Neural progenitor cell (in vitro differentiated cells): ENCODE results near the gene TOLLIP. TPM values are rescaled to one million over a fixed set of nuclear protein-coding genes. Genes with fewer than 3 reads are reported as not detected.

Experiments used
- DNase-seq: peaks from one replicate; pipeline ENCODE4 v3.0.0-alpha.2; 2016; ENCODE audit warnings: low spot score
- H2AFZ ChIP-seq: fragments of 200-600 bp; sonication (generic); replicated peaks from 2 replicates; pipeline ENCODE4 v1.6.1; 2016; ENCODE audit warnings: antibody characterized with exemption
- H3F3A ChIP-seq: fragments of 200-600 bp; sonication (generic); 2 replicates; pipeline ENCODE4 v1.6.1; 2016; ENCODE audit warnings: antibody characterized with exemption, low read depth
- H3K27ac ChIP-seq: fragments of 200-600 bp; sonication (generic); 2 replicates; pipeline ENCODE4 v1.5.1; 2016; ENCODE audit warnings: mild to moderate bottlenecking
- H3K27me3 ChIP-seq: fragments of 200-600 bp; sonication (generic); 2 replicates; pipeline ENCODE4 v1.6.1; 2016; ENCODE audit warnings: mild to moderate bottlenecking, moderate library complexity
- H3K36me3 ChIP-seq: fragments of 200-600 bp; sonication (generic); 2 replicates; pipeline ENCODE4 v1.5.1; 2016
- H3K4me1 ChIP-seq: fragments of 200-600 bp; sonication (generic); 2 replicates; pipeline ENCODE4 v1.6.1; 2016; ENCODE audit warnings: mixed run types
- H3K4me2 ChIP-seq: fragments of 200-600 bp; sonication (generic); 2 replicates; pipeline ENCODE4 v1.6.1; 2016
- H3K4me3 ChIP-seq: fragments of 200-600 bp; sonication (generic); 2 replicates; pipeline ENCODE4 v1.5.1; 2016
- H3K79me2 ChIP-seq: fragments of 200-600 bp; sonication (generic); 2 replicates; pipeline ENCODE4 v1.6.1; 2016; ENCODE audit warnings: low read depth
- H3K9ac ChIP-seq: fragments of 200-600 bp; sonication (generic); 2 replicates; pipeline ENCODE4 v1.6.1; 2016
- H3K9me3 ChIP-seq: fragments of 200-600 bp; sonication (generic); 2 replicates; pipeline ENCODE4 v1.5.1; 2016; ENCODE audit warnings: low read depth
- H4K20me1 ChIP-seq: fragments of 200-600 bp; sonication (generic); 2 replicates; pipeline ENCODE4 v1.6.1; 2016; ENCODE audit warnings: low read depth
- H3K27ac Mint-ChIP-seq: 3 replicates; pipeline ENCODE4 v1.8.0; 2021; ENCODE audit warnings: mixed read lengths
- H3K27me3 Mint-ChIP-seq: 2 replicates; pipeline ENCODE4 v1.8.0; 2022; ENCODE audit warnings: low read depth, mild to moderate bottlenecking, inconsistent platforms, moderate library complexity, mixed read lengths; ENCODE audit not compliant: insufficient read depth
- H3K36me3 Mint-ChIP-seq: 3 replicates; pipeline ENCODE4 v1.8.0; 2021; ENCODE audit warnings: mixed read lengths
- H3K4me1 Mint-ChIP-seq: 3 replicates; pipeline ENCODE4 v1.8.0; 2021; ENCODE audit warnings: mixed read lengths
- H3K4me3 Mint-ChIP-seq: 3 replicates; pipeline ENCODE4 v1.8.0; 2021; ENCODE audit warnings: mild to moderate bottlenecking, moderate library complexity, mixed read lengths
- H3K9me3 Mint-ChIP-seq: 3 replicates; pipeline ENCODE4 v1.8.0; 2020; ENCODE audit warnings: mixed read lengths
- CTCF ChIP-seq: fragments of 200-600 bp; sonication (generic); IDR thresholded peaks from 2 replicates; pipeline ENCODE4 v1.5.1; 2017; ENCODE audit warnings: antibody characterized with exemption, mild to moderate bottlenecking
- EZH2 ChIP-seq: fragments of 200-600 bp; sonication (generic); IDR thresholded peaks from 2 replicates; pipeline ENCODE4 v1.6.1; 2017; ENCODE audit warnings: antibody characterized with exemption, mild to moderate bottlenecking, moderate library complexity
- EZH2phosphoT487 ChIP-seq: fragments of 200-600 bp; sonication (generic); IDR thresholded peaks from 2 replicates; pipeline ENCODE4 v1.6.1; 2017; ENCODE audit warnings: antibody characterized with exemption
- total RNA-seq: library from RNA; depleted of rRNA; stranded (reverse); fragments of >200 nt; gene quantifications from 2 replicates; pipeline ENCODE4 v1.2.3, GENCODE V29; 2015; ENCODE audit warnings: low replicate concordance

The TOLLIP gene
- total RNA-seq, 1 donor from 2014 or later = 8.5 TPM

GRCh38 chr11:1330473-1330872, 21.0 kb upstream of the TOLLIP start:
- Histone ChIP-seq H3K9me3 (peaks cover 10% of the 10 kb centered on the region), H3K27ac (no peak overlapping the region), H3K79me2 (no peaks in the 10 kb centered on the region), H3K4me1 (peaks cover under 1% of the 10 kb centered on the region), H3K4me2 (no peak overlapping the region), H4K20me1 (no peaks in the 10 kb centered on the region), H3F3A (peaks cover 2% of the 10 kb centered on the region), H3K9ac (no peak overlapping the region), H3K36me3 (peaks cover 5% of the 10 kb centered on the region), H2AFZ (no peak overlapping the region), H3K4me3 (no peak overlapping the region), H3K27me3 (peaks cover 28% of the 10 kb centered on the region)
- Mint-ChIP-seq H3K4me1 (peaks cover 6% of the 10 kb centered on the region), H3K27me3 (peaks cover 12% of the 10 kb centered on the region), H3K36me3 (no peaks in the 10 kb centered on the region), H3K4me3 (no peak overlapping the region), H3K9me3 (peaks cover 41% of the 10 kb centered on the region), H3K27ac (no peak overlapping the region)
- TF ChIP-seq CTCF (no peak), EZH2 (no peak), EZH2phosphoT487 (no peak)
- no peak for DNase-seq

- H3K9me3 Mint-ChIP-seq = peaks cover 26% of the 10 kb centered on the region
- H3K4me3 Mint-ChIP-seq = no peak overlapping the region
- no peaks in the 10 kb centered on the region for H4K20me1 ChIP-seq
- no peaks in the 10 kb centered on the region for H3K4me1 ChIP-seq
- no peak for DNase-seq
- H3K4me2 ChIP-seq = no peak overlapping the region
- no peaks in the 10 kb centered on the region for H3F3A ChIP-seq
- H3K4me1 Mint-ChIP-seq = no peaks in the 10 kb centered on the region
- no peak overlapping the region for H3K4me3 ChIP-seq
- H2AFZ ChIP-seq = no peak overlapping the region
- peaks cover 5% of the 10 kb centered on the region for H3K27me3 Mint-ChIP-seq
- TF ChIP-seq EZH2 (no peak), CTCF (no peak), EZH2phosphoT487 (no peak)
- H3K79me2 ChIP-seq = no peaks in the 10 kb centered on the region
- peaks cover 5% of the 10 kb centered on the region for H3K36me3 ChIP-seq
- peaks cover 10% of the 10 kb centered on the region for H3K9me3 ChIP-seq
- no peak overlapping the region for H3K27ac ChIP-seq
- no peak overlapping the region for H3K27ac Mint-ChIP-seq
- no peak overlapping the region for H3K9ac ChIP-seq
- no peaks in the 10 kb centered on the region for H3K36me3 Mint-ChIP-seq
- peaks cover 25% of the 10 kb centered on the region for H3K27me3 ChIP-seq
Measured at GRCh38 chr11:1327064-1327460, 17.6 kb upstream of the TOLLIP start.

DNA sequence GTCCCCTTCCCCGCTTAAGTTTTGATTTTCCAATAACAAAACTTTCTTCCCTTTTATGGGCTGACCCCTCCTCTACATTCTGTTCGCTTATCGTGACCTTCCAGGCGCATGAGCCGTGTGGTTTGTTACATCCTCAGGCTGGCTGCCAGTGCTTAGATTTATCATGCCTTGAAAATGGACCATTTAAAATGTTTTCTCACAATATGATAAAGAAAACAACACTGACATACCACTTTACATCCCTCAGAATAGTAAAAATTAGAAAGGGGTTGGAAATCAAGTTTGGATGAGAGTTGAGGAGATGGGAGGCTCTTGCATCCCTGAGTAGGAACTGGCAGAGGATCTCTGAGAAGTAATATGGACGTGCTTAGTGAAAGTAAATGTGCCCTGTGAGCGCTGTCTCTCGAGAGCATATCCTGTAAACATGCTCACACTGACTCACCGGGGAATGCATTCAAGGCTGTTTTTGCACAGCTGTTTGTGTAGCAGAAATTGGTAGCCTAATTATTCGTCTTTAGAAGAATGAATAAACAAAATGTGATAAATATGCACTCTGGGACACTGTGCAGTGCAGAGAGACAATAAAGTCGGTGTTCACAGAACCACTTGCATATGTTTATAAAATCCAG, 17.1 kb upstream of the TOLLIP start:
- Histone ChIP-seq H3K36me3 (peaks cover 5% of the 10 kb centered on the region), H3K27ac (no peak overlapping the region), H3K4me1 (no peaks in the 10 kb centered on the region), H3K9me3 (peaks cover 10% of the 10 kb centered on the region), H2AFZ (no peak overlapping the region), H3K4me3 (no peak overlapping the region), H3K27me3 (peaks cover 25% of the 10 kb centered on the region), H4K20me1 (no peaks in the 10 kb centered on the region), H3K79me2 (no peaks in the 10 kb centered on the region), H3K9ac (no peak overlapping the region), H3F3A (no peaks in the 10 kb centered on the region), H3K4me2 (no peak overlapping the region)
- no peaks in the 10 kb centered on the region for H3K36me3 Mint-ChIP-seq
- H3K27me3 Mint-ChIP-seq = peaks cover 5% of the 10 kb centered on the region
- H3K27ac Mint-ChIP-seq = no peak overlapping the region
- no peak for DNase-seq
- no peaks in the 10 kb centered on the region for H3K4me1 Mint-ChIP-seq
- H3K4me3 Mint-ChIP-seq = no peak overlapping the region
- peaks cover 26% of the 10 kb centered on the region for H3K9me3 Mint-ChIP-seq
- TF ChIP-seq CTCF = no peak
- no peak for TF ChIP-seq EZH2
- TF ChIP-seq EZH2phosphoT487 = no peak
